SK-N-DZ (cell line): ENCODE results near the gene PTGR2.
"Not testable (repeated sequence)": the region's sequence is repeated elsewhere in the genome, so short reads cannot be mapped to it uniquely, and the experiment has no call there.

Experiments
- DNase-seq: peaks from one replicate; pipeline ENCODE4 v3.0.0-alpha.2; 2015; ENCODE audit warnings: low spot score
- small RNA-seq, 2 experiments: library from RNA; depleted of rRNA; stranded (forward); fragments of <200 nt; gene quantifications; one replicate each; pipeline ENCODE3, GENCODE V24; 2014

Gene PTGR2

DNA sequence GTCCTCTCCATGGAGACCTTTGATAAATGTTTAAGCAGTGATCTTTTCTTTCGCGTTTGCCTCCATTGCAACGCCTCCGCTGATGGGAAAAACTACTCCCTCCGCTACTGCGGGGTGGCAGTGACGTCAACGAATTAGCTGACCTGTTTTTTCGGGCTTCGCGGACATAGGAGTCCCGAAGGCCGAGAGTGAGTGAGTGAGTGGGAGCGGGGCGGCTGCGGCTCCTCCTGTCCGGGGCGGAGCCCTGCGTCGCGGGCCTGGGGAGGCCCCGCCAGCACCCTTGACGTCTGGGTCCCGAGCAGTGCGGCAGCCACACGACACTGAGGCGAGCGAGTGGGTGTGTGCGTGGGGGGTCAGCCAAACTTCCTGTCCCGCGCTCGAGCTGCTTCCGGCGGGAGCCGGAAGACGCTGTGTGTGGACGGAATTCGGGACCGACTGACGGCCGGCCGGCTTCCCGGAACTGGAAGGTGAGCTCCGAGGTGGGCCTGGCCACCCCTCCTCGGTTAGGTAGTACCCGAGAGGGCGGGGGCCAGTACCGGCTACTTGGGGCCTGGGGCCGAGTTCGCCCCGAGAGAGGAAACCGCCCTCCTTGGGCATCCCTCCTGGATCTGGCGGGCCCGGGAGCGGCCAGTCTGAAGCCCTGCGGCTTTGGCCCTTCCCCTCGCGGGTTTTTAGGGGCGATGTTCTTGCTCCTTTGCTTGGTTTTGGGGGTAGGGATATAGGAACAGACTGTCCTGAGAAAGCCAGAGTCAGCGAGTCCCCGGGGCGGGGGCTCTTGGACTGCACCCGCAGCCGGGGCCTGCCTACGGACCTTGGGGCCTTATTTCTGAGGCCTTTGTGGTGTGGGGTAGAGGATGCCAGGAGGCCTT, 35.1 kb downstream of the PTGR2 start, which contains the start of gene ZNF410:
Gene ZNF410, plus strand, starts transcription at position 411 of the 869 bp plus-strand sequence. CDS start 5,317 bp downstream, outside the sequence.
- DNase-seq, result peak; percentile 92

DNA sequence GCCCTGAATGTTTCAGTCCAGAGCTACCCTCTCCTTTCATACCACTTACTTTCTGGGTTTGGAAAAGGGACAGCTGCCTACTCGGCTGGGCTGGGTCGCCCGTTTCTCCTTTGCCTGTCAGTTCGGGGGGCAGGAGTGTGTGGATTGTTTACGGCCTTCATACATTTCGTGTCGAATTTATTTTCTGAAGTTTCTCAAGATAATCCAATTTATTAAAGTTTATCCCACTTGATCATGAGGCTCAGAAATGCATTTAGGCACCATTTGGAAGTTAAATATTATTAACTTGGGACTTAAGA, 35.6 kb downstream of the PTGR2 start:
- DNase-seq, result no peak

DNA sequence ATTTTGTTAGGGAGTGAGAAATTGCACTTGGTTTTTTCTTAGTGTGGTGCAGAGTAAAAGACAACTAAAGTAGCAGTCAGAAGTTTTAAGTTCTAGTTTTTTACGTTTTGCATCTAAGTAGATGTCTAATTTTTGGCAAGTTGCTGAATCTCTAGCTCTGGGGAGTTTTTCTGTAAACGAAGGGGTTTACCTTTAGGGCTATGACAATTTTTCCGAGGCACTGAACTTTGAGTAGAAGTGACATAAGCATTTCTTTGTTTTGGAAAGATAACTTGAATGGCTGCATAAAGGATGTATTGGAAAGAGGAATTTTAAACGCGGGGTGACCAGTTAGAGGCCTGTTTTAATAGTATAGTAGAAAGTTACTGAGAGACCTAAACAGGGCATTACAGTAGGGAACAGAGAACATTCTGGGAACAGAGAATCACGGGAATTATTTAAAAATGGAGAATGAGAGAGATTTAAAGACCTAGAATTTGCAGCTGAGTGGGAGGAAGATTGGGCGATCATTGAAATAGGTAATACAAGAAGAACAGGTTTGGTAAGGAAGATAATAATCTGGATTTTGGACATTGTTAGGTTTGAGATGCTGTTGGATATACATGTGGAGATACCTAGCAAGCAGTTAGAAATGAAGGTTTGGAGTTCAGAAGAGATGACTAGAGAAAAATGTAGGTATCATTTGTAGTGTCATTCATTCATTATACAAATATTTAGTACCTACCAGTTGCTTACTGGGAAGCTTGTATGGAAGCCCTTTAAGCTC, 36.2 kb downstream of the PTGR2 start:
- DNase-seq, result no peak

DNA sequence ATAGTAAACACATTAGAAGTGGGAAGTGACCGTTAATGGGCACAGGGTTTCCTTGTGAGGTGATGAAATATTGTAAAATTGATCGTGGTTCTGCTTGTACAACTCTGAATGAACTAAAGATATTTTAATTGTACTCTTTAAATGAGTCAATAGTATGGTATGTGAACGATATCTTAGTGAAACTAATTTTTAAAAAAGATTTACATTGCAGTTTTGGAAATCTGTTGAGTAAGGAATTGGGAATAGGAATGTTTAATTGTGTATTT, 36.8 kb downstream of the PTGR2 start:
- no peak for DNase-seq

DNA sequence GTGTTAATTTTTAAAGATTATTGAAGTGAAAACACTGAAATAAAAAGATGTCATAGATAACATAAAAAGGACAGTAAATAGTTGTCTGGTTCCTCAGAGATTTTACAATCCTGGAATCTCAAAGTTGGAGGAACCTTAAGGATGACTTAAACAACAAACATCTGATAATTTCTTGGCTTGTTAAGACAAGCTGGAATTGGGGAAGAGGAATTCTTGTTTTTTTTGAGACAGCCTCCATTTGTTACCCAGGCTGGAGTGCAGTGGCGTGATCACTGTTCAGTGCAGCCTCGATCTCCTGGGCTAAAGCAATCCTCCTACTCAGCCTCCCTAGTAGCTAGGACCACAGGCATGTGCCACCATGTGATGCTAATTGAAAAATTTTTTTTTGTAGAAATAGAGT, 37.3 kb downstream of the PTGR2 start:
- DNase-seq, result no peak

DNA sequence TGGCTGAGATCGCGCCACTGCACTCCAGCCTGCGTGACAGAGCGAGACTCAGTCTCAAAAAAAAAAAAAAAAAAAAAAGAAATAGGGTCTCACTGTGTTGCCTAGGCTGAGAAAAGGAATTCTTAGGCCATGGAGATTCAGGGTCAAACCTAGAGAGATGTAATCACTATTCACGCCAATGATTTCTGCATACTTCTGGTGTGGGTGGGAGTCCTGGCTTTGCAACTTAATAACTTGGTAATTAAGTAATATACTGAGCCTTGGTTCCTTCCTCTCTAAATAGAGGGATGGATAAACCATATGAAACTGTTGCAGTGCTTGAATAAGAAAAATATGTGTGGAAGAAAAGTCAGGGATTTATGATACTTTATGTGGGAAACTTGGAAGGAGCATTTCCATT, 37.7 kb downstream of the PTGR2 start:
- no peak for DNase-seq

DNA sequence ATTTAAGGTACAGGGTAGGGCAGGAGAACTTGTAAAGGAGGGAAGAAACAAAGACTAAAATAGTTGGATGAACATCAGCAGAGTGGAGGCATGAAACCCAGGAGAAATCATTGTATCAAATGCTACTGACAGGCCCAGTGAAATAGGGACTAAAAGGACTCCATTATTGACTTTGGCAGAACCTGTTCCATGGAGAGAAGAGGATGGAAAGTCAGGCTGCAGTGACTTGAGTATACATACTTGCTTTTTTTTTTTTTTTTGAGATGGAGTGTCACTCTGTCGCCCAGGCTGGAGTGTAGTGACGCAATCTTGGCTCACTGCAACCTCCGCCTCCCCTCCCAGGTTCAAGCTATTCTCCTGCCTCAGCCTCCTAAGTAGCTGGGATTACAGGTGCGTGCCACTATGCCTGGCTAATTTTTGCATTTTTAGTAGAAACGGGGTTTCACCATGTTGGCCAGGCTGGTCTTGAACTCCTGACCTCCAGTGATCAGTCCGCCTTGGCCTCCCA, 42.6 kb downstream of the PTGR2 start:
- not testable (repeated sequence) for DNase-seq

DNA sequence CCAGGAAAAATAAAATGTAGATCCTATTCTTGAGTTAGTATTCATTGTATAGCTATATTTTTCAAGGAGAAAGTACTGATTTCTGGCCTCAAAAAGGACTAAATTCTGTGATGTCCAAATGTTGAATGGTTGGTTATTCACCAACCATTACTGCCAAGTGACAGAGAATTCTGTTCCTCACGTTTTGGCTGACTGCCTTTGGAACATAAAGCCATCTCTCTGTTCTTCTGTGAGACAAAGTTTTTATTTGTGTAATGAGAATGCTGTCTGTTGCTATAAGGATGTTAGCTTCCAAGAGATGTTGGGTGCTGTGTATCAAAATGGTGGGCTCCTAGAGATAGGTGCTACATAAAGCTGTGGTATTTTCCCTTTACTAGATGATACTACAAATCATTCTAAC, 44.3 kb downstream of the PTGR2 start:
- DNase-seq, result no peak

DNA sequence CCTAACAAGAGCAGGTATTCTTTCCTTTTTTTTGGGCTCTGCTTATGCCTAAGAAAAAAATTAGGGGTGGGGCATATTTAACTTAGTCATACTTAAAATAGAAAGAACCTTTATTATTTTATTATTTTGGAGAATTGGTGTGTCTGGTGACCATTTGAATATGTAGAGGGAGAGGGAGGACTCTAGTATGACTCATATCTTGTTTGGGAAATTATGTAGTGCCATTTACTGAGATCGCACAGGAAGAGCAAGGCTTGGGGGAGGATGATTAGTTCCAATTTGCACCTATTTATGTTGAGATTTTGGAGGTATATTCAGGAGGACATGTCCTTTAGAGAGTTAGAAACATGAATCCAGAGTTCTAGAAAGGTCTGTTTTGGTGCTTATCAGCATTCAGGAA, 44.9 kb downstream of the PTGR2 start:
- no peak for DNase-seq

DNA sequence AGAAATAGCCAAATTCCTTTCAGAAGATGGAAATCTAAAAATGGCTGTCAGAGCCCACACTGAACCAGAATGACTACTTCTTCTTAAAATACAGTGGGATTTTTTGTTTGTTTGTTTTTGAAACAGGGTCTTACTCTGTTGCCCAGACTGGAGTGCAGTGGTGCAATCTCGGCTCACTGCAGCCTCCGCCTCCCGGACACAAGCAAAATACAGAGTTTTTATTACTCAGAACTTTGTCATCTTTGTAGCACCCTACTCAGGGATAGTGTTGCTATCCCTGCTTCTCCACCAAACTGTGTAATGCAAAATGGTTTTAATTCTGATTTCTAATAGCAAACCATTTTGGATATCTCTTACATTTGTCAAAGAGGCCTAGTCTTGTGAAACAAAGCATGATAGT, 51.4 kb downstream of the PTGR2 start:
- no peak for DNase-seq

DNA sequence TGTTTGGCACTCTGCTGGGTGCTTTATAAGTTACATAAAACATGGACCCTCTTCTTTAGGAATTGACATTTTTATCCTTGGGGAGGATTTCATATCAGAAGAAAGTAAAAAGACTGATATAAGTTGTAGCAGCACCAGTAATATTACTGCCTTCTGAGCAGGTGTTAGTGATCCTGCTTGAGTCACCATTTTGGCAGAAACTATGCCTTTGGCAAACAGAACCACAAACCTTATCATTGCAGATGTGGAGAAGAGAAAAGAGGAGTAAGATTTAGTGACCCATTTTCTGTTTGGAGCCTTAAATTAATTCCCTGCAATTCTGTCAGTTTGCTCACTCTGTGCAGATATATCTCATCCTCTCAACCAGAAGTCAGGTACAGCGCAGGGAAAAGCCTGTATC, 58.0 kb downstream of the PTGR2 start:
- DNase-seq, result no peak

DNA sequence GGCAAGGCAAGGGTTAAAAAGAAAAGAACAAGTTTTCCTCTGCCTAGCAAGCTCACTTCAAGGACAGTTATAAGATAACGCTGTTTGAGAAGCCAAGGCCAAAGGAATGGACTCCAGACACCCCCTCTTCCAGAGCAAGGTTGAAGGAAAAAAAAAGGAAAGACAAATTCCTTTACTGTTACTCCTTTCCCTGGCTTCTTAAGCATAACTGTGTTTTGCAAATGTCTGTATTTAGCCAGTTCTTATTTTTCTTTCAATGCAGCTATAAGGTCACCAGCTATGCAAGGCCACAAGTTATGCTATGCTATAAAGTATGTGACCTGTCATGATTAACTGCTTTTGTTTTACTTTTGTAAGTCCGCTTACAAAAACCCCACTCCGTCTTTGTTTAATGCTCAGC, 61.6 kb downstream of the PTGR2 start:
- no peak for DNase-seq

DNA sequence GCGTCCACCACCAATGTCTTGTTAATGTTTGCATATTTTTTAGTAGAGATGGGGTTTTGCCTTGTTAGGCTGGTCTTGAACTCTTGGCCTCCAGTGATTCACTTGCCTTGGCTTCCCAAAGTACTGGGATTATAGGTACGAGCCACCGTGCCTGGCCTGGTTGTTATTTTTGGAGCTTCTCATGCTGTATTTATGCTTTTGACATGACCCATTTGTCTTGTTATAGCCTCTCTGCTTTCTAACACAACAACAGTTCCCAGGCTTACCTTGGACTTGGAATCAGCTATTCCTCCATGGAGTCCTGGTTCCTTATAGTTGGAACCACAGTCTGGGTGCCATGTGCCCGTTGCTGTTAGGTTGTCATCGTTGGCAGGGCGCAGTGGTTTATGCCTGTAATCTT, 64.7 kb downstream of the PTGR2 start:
- no peak for DNase-seq

DNA sequence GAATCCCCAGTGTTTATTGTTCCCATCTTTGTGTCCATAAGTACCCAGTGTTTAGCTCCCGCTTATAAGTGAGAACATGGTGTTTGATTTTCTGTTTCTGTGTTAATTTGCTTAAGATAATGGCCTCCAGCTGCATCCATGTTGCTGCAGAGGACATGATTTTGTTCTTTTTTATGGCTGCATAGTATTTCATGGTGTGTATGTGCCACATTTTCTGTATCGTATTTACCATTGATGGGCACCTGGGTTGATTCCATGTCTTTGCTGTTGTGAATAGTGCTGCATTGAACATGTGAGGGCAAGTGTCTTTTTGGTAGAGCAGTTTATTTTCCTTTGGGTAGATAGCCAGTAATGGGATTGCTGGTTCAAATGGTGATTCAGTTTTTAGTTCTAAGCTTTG, 67.8 kb downstream of the PTGR2 start:
- not testable (repeated sequence) for DNase-seq

DNA sequence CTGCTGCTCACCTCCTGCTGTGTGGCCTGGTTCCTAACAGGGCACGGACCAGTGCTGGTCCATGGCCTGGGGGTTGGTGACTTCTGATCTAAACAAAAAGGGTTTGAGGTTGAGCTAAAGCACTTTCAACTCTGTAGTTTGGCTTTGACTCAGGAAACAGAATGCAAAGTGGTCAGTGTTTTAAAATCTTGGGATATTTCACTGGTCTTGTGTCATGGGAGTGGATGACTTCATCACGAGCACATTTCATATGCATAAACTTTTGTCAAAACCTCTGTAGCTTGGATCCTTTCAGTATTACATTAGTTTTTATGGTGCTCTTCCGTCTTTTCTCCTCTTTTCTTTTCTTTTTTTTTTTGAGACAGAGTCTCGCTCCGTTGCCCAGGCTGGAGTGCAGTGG, 72.7 kb downstream of the PTGR2 start:
- DNase-seq, result no peak

Small RNA genes lying within 50 kb of the gene (small RNA-seq; reads per million reads assigned to genes)
- 0 reads per million in 2 experiments for gene AC005520.4
- 0 reads per million in 2 experiments for gene RF00019
